ENCODE results near the gene GPRASP3.
A peak's percentile ranks its signal among the peaks of the same experiment; 100 is the strongest.
"Not testable (repeated sequence)": the region's sequence is repeated elsewhere in the genome, so short reads cannot be mapped to it uniquely, and the experiment has no call there.

Gene GPRASP3

DNA sequence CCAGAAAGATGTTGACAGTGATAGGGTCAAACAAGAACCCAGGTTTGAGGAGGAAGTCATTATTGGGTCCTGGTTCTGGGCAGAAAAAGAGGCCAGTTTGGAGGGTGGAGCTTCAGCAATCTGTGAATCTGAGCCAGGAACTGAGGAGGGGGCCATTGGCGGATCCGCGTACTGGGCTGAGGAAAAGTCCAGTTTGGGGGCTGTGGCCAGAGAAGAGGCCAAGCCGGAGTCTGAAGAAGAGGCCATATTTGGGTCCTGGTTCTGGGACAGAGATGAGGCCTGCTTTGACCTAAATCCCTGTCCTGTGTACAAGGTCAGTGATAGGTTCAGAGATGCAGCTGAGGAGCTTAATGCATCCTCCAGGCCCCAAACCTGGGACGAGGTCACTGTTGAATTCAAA lies 4.6 kb upstream of the GPRASP3 start:
- in situ Hi-C loops (cut with HindIII; ENCODE audit: low pct_unique_long_range_greater_than_20kb, low sequenced_read_pairs) = no loop called here
- no peak for TF ChIP-seq JUND (IDR thresholded peaks at IDR 0.05; ENCODE audit: low read depth)
- no peak for DNase-seq (ENCODE audit: low read depth in 1 of 2, low spot score in 1 of 2)

DNA sequence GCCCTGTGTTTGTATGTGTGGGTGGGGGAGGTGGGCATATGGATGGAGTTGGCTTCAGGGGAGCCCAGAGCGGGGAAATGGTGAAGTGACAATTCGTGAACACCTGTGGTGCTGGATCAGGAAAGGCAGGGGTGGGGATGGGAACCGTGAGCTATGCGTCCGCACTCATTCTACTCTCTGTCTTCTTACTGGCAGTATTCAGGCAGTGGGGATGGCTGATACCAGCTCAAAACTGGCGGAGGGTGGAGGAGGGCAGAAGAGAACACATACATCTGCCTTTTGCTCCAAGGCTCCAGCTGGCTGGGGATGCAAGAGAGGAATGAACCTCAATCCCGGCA lies 595 bp downstream of the GPRASP3 start:
- DNase-seq (ENCODE audit: low read depth in 1 of 2, low spot score in 1 of 2); in situ Hi-C loops (cut with HindIII; ENCODE audit: low pct_unique_long_range_greater_than_20kb, low sequenced_read_pairs): not testable (repeated sequence)

DNA sequence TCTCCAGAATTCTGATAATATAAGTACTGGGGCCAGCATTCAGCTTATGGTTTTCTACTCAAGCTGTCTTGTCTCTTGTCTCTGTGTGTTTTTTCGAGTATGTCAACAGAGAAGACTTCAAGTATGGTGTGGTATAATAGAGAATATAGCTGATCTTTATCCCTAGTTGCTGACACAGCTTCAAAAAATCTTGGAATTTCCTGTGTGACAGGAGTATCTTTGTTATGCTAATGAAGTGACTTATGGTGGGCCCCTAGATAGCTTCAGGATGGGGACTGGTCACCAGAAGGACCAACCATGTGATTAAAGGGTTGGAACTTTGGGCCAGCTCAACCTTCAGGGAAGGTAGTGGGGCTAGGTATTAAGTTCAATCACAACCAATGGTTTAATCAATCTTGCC lies 2.9 kb downstream of the GPRASP3 start:
- no peak for DNase-seq (ENCODE audit: low read depth in 1 of 2, low spot score in 1 of 2)
- TF ChIP-seq JUND (IDR thresholded peaks at IDR 0.05; ENCODE audit: low read depth) = no peak
- in situ Hi-C loops (cut with HindIII; ENCODE audit: low pct_unique_long_range_greater_than_20kb, low sequenced_read_pairs) = no loop called here

DNA sequence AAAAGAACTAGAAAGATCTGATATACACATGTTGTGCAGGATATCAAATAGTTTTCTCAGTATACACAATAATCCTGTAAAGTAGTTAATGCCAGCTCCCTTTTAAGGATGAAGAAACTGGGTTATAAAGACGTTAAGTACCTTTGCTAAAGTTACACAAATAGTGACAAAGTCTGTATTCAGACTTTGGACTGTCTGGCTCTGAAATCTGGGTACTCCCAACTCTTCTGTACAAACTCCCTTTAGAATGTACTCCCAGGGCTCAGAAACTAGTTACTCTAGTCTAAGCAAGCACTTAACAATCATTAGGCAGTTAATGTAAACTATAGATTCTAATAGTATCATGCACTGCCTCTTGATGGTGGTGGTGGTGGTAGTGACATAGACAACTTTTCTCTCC lies 7.2 kb downstream of the GPRASP3 start:
- TF ChIP-seq JUND (IDR thresholded peaks at IDR 0.05; ENCODE audit: low read depth) = no peak
- in situ Hi-C loops (cut with HindIII; ENCODE audit: low pct_unique_long_range_greater_than_20kb, low sequenced_read_pairs) = no loop called here
- no peak for DNase-seq (ENCODE audit: low read depth in 1 of 2, low spot score in 1 of 2)

DNA sequence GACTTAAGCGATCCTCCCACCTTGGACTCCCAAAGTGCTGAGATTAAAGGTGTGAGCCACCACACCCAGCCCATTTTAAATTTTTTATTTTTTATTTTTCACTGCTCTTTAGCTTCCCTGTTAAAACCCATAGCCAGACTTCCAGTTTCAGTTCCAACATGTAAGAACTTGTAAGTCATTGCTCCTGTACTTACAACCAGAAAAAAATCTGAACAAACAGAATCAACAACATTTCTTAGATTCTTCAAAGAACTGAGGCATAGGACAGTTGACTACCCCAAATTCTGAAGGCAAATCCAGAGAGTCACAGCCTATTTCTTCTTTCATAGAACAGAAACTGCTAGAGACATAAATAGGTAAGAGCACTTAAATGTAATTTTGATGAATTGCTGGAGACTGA lies 8.1 kb downstream of the GPRASP3 start:
- DNase-seq (ENCODE audit: low read depth in 1 of 2, low spot score in 1 of 2) = no peak
- in situ Hi-C loops (cut with HindIII; ENCODE audit: low pct_unique_long_range_greater_than_20kb, low sequenced_read_pairs) = no loop called here

DNA sequence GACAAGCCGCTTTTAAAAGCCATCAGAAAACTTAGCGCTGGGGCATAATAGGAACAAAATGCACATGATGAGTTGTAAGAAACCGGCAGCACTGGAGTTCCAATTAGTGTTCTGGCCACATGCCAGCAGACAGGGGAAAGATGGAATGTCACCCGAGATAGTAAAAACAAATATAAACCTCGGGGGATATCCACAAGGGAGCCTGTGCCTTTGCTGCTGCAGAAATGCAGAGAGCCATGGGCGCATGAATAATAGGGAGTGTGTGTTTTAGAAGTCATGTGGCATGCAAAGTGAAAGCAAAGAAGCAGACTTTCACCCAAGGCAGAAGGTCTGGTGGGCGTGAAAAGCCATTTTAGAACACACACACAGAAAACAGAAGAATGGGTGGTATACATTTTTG lies 19.1 kb downstream of the GPRASP3 start:
- TF ChIP-seq JUND (IDR thresholded peaks at IDR 0.05; ENCODE audit: low read depth) = no peak
- in situ Hi-C loops (cut with HindIII; ENCODE audit: low pct_unique_long_range_greater_than_20kb, low sequenced_read_pairs) = no loop called here
- no peak for DNase-seq (ENCODE audit: low read depth in 1 of 2, low spot score in 1 of 2)

More for the DNA sequence above, 8.1 kb downstream of the GPRASP3 start:
- TF ChIP-seq JUND (IDR thresholded peaks at IDR 0.05; ENCODE audit: low read depth) = no peak

DNA sequence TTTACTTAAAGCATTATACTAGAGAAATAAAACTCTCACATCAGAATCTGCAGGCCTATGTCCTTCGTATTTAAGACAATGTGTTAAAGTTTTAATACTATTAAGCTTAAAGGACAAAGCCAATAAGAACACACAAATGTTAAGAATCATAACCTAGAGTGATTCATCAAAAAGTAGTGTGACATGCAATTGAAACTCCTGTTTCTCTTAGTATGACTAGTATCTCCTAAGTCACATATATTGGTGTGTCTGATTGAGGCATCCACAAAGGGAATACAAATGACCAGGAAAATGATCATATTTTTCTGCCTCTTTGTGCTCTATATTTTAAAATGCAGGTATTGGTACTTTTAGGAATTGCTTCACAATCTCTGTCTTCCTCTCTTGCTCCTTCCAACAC lies 23.8 kb downstream of the GPRASP3 start:
- no peak for TF ChIP-seq JUND (IDR thresholded peaks at IDR 0.05; ENCODE audit: low read depth)
- in situ Hi-C loops (cut with HindIII; ENCODE audit: low pct_unique_long_range_greater_than_20kb, low sequenced_read_pairs) = no loop called here

DNA sequence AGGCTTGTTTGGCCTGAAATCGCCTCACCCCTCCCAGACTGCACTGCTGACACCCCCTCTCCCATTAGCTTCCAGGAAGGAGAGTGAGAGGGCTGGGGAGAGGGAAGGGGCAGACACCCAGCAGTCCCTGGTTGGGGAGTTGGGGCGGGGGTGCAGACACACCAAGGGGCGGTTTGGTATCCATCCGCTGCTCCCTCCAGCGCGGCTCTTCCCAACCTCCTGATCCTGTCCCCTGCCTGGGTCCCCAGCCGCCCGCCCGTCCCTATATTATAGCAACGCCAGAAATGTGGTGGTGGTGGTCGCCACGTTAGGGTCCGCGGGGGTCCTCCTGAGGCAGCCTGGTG lies 24.9 kb downstream of the GPRASP3 start:
- no peak for DNase-seq (ENCODE audit: low read depth in 1 of 2, low spot score in 1 of 2)
- in situ Hi-C loops (cut with HindIII; ENCODE audit: low pct_unique_long_range_greater_than_20kb, low sequenced_read_pairs) = no loop called here
- no peak for TF ChIP-seq JUND (IDR thresholded peaks at IDR 0.05; ENCODE audit: low read depth)

More for the DNA sequence above, 23.8 kb downstream of the GPRASP3 start:
- DNase-seq (ENCODE audit: low read depth in 1 of 2, low spot score in 1 of 2) = no peak

DNA sequence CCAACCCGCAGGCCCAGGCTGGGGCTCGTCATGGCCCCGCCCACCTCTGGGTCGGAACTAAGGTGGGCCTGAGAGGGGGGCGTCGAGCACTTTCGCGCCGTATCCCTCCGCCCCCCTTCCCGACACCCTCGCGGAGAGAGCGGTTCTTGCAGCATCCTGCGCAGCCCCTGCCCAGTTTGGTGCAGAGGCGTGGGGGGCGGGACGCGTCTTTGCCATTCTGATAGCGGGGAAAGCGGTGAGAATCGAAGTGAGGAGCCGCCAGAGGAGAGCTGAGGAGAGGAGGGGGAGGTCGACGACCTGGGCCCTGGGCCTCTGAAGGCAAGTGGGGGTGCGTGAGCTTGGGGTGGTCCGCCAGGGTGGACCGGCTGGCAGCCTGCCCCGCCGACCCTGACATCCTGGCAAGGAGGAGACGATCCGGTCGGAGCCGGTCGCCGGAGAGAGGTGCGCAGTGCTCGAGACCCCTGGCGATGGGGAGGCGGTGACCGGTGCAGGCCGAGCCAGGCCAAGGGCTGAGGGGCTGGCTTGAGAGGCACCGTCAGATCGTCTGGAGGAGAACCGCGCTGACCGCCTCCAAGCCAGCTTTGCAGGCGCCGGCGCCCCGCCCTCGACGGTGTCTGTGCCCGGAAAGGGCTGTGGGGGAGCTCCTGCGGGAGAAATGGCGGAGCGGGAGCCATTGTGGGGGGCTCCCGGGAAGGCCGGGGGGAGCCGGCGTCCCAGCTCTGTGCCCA lies 25.5 kb downstream of the GPRASP3 start:
- DNase-seq (ENCODE audit: low read depth in 1 of 2, low spot score in 1 of 2) = no peak
- no peak for TF ChIP-seq JUND (IDR thresholded peaks at IDR 0.05; ENCODE audit: low read depth)
- in situ Hi-C loops (cut with HindIII; ENCODE audit: low pct_unique_long_range_greater_than_20kb, low sequenced_read_pairs) = no loop called here

DNA sequence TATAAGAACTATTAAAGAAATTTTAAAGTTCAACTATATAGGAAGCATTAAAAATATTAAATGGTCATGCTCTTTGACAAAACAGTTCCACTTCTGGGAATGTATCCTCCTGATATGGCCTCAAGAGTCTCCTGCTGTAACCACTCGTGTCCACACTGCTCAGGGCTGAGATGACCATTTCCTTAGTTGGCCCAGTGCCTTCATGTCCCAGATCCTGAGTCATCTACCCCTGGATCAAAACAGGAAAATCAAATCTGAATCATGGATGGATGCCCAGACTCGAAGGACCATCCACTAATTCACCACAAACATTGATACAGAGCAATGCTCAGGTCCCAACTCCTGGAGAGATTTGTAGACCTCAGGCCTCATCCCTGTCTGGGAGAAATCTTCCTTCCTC lies 44.7 kb downstream of the GPRASP3 start:
- in situ Hi-C loops (cut with HindIII; ENCODE audit: low pct_unique_long_range_greater_than_20kb, low sequenced_read_pairs) = no loop called here
- DNase-seq (ENCODE audit: low read depth in 1 of 2, low spot score in 1 of 2) = no peak
- TF ChIP-seq JUND (IDR thresholded peaks at IDR 0.05; ENCODE audit: low read depth) = no peak

DNA sequence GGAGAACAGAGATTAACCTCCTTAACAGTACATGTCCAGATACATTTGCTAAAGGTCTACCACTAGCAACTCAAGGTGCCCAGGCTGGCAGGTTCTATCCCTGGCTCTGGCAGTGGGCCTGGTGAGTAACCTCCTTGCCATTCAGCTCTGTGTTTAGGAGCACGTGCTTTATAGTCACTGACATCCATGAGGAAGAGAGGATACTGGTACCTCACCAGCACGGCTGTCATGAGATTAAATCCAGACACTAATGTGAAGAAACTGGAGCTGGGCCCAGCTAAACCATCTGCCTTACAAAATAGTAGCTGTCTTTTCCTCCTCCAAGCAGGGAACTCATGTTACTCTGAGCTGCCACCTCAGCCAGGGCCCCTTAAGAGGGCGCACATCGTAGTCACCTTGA lies 45.3 kb downstream of the GPRASP3 start:
- TF ChIP-seq JUND (IDR thresholded peaks at IDR 0.05; ENCODE audit: low read depth) = no peak
- DNase-seq (ENCODE audit: low read depth in 1 of 2, low spot score in 1 of 2) = no peak
- in situ Hi-C loops (cut with HindIII; ENCODE audit: low pct_unique_long_range_greater_than_20kb, low sequenced_read_pairs) = no loop called here

DNA sequence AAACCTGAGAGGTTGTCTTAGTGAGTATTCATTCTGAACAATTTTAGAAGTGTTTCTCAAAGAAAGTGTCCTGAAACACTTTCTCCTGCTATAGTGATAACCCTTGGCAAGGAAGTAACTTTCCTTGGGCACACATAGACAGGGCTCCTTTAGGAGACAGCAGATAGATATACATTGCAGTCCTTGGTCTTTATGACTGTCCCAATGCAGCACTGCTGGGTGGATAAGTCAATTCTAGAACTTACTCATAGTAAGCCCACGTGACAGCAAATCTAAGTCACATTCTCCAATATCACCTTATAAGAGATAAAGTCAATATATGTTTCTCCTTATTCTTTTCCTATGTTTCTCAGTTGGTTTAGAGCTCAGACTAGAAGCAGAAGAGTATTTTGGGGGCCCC lies 46.7 kb downstream of the GPRASP3 start:
- no peak for TF ChIP-seq JUND (IDR thresholded peaks at IDR 0.05; ENCODE audit: low read depth)
- no peak for DNase-seq (ENCODE audit: low read depth in 1 of 2, low spot score in 1 of 2)

DNA sequence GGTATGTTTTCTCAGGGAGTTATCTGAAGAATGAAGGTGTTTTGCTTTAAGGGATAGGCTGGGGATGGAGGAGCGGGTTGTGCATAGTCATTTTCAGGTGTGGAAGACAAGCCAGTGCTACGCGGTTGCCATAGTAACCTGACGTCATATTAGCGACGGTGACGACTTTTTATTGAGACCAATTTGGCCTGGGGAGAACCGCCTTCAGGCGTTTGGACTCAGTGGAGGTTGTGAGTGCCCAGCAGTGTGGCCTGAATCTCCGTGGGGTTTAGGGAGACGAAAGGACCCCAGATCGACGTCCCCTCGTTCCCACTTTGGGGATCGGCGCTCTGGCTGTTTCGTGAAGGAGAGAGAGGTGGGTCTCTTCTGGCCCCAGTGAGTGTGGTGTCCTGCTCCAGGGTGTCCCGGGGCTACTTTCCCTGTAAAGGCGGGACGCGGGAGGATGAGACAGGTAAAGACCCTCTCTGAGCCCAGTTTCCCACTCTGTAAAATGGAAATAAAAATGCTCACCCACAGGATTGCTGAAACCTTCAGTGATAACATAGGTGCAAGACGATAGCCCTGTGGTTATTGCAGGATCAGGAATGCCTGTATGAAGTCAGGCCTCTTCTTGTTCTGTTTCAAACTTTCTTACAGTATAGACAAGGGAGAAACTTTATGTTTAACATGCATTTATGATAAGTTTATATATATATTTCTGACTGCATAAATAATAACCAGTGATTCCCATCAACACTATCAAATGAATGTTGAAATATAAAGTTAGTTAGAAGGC lies 48.6 kb downstream of the GPRASP3 start:
- in situ Hi-C loops (cut with HindIII; ENCODE audit: low pct_unique_long_range_greater_than_20kb, low sequenced_read_pairs) = no loop called here
- peak; percentile 4 to 91 for DNase-seq (ENCODE audit: low read depth in 1 of 2, low spot score in 1 of 2)
- no peak for TF ChIP-seq JUND (IDR thresholded peaks at IDR 0.05; ENCODE audit: low read depth)

More for the DNA sequence above, 46.7 kb downstream of the GPRASP3 start:
- in situ Hi-C loops (cut with HindIII; ENCODE audit: low pct_unique_long_range_greater_than_20kb, low sequenced_read_pairs) = no loop called here
